Activated CD8-positive, alpha-beta T cell treated with anti-CD3 and anti-CD28 coated beads for 36 hours (primary cell): ENCODE measurements around the gene PON2. TPM values are rescaled to one million over a fixed set of nuclear protein-coding genes. Genes with fewer than 3 reads are reported as not detected.

Experiments used
- ATAC-seq: fragments of 200-7000 bp; cut with Tn5 transposase; one replicate; pipeline ENCODE4 v1.10.0; 2021; ENCODE audit warnings: mild to moderate bottlenecking, moderate library complexity
- CTCF ChIA-PET: fragments of 350-600 bp; sonication (Branson Sonifier 250); formaldehyde crosslinking; loops from one replicate; lab custom pipeline; 2021; ENCODE audit warnings: antibody characterized with exemption; lab: Charles Lee
- POLR2A ChIA-PET: fragments of 350-600 bp; sonication (Branson Sonifier 250); formaldehyde crosslinking; loops from one replicate; lab custom pipeline; 2021; ENCODE audit warnings: antibody characterized with exemption; lab: Charles Lee
- DNase-seq: peaks from one replicate; pipeline ENCODE4 v3.0.0-alpha.2; 2020
- H3K27ac Mint-ChIP-seq: one replicate; pipeline ENCODE4 v1.8.0; 2021; ENCODE audit warnings: mild to moderate bottlenecking, mixed read lengths
- H3K27me3 Mint-ChIP-seq: one replicate; pipeline ENCODE4 v1.8.0; 2021; ENCODE audit warnings: mixed read lengths
- H3K36me3 Mint-ChIP-seq: one replicate; pipeline ENCODE4 v1.8.0; 2021; ENCODE audit warnings: low read depth, mixed read lengths
- H3K4me1 Mint-ChIP-seq: one replicate; pipeline ENCODE4 v1.8.0; 2021; ENCODE audit warnings: low read depth, mixed read lengths
- H3K4me3 Mint-ChIP-seq: one replicate; pipeline ENCODE4 v1.8.0; 2021; ENCODE audit warnings: mild to moderate bottlenecking, moderate library complexity, mixed read lengths
- H3K9me3 Mint-ChIP-seq: one replicate; pipeline ENCODE4 v1.8.0; 2021; ENCODE audit warnings: mixed read lengths
- intact Hi-C: fragments of 100-400 bp; cut with micrococcal nuclease; formaldehyde crosslinking; loops from one replicate; pipeline ENCODE4 v1.10.0; 2022
- total RNA-seq, 2 experiments: library from RNA; stranded (reverse); gene quantifications; one replicate each; pipeline ENCODE4 v1.2.3, GENCODE V29; 2021
- TF ChIP-seq, protein P1 (sequence below): fragments of 200-600 bp; IDR thresholded peaks from one replicate; pipeline ENCODE4 v1.8.0; 2022; ENCODE audit warnings: antibody characterized with exemption, mild to moderate bottlenecking

The PON2 gene
- total RNA-seq, 2 experiments from 2014 or later = 3.5 to 3.7 TPM

DNA sequence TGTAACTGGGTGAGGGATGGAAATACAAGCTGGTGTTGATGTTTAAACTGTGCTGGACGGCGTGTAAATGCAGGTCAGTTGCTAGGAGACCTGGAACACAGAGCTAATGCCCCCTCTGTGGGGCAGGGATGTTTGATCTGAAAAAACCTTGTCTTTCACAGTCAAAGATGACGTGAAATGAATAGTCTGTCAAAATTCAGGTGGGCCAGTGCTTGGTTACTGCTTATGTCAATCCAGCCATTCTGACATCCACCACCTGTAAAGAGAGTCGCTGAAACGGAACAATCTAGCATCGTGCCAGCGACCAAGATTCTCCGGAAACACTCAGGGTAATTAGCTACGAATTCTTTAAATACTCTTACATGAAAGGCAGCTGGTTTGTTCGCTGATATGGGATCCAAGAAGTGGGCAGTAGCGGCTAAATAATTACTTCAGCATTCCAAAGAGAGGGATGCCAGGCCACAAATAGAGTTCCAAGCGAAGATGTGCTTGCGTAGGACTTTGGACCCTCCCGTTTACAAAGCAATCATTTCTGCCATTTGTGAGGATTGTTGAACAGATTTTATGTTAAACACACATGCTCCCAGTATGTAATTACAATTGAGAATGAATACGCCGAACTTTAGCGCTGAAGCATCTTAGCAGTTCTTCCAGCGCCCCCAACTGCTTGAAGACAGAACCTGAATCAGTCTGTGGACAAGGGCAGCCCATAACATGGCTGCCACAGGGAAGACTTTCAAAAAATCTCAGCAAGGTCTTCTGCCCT lies 43.6 kb upstream of the PON2 start:
- Mint-ChIP-seq H3K4me3 (no peak overlapping the region), H3K4me1 (no peaks in the 10 kb centered on the region), H3K36me3 (no peaks in the 10 kb centered on the region), H3K27ac (no peak overlapping the region), H3K9me3 (no peaks in the 10 kb centered on the region), H3K27me3 (peaks cover 6% of the 10 kb centered on the region)
- POLR2A ChIA-PET = interaction anchor here (0.7 kb wide), 1 partner anchor 141 kb away, joined by 3 read pairs; no protein-coding TSS in a partner anchor
- peak; percentile 14 for DNase-seq
- intact Hi-C loops = loop anchor here (10.0 kb wide), 1 partner anchor 1024 kb away; no protein-coding TSS in a partner anchor
- CTCF ChIA-PET = interaction anchor here (1.2 to 4.9 kb wide), 6 partner anchors 11 to 1029 kb away, joined by 3 to 36 read pairs (median 14); partner anchors contain the start of gene PON3
- TF ChIP-seq, protein P1, sequence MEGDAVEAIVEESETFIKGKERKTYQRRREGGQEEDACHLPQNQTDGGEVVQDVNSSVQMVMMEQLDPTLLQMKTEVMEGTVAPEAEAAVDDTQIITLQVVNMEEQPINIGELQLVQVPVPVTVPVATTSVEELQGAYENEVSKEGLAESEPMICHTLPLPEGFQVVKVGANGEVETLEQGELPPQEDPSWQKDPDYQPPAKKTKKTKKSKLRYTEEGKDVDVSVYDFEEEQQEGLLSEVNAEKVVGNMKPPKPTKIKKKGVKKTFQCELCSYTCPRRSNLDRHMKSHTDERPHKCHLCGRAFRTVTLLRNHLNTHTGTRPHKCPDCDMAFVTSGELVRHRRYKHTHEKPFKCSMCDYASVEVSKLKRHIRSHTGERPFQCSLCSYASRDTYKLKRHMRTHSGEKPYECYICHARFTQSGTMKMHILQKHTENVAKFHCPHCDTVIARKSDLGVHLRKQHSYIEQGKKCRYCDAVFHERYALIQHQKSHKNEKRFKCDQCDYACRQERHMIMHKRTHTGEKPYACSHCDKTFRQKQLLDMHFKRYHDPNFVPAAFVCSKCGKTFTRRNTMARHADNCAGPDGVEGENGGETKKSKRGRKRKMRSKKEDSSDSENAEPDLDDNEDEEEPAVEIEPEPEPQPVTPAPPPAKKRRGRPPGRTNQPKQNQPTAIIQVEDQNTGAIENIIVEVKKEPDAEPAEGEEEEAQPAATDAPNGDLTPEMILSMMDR = no peak
- no peak for ATAC-seq

DNA sequence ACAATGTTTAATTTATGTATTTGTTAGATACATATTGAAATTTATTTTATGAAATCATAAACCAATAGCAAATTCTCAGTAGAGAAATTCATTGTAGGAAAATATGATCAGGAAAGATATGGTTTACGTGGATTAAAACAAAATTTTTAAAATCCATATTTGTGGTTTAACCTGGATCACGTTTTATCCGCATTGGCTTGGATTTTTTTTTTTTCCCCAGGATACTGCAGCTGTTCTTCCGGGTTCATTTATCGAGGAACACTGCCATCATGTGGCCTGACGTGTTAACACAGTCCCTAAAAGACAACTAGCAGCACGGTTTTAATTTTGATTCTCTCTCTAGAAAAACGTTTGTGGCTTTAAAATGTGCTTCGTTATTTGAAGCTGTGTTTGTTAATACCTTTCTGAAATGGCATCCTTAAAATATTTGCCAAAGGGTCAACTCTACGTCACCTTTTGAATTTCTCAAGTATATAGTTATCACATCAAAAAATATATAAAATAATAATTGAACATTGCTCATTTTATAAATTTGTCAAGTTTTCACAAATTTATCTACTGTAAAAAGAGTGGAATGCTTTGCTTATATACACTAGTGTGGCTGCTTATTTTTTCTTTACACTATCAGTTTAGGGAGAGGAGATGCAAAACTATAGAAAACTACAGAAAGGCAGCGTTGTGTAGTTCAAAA lies 42.2 kb upstream of the PON2 start:
- peak; percentile 76 for DNase-seq

DNA sequence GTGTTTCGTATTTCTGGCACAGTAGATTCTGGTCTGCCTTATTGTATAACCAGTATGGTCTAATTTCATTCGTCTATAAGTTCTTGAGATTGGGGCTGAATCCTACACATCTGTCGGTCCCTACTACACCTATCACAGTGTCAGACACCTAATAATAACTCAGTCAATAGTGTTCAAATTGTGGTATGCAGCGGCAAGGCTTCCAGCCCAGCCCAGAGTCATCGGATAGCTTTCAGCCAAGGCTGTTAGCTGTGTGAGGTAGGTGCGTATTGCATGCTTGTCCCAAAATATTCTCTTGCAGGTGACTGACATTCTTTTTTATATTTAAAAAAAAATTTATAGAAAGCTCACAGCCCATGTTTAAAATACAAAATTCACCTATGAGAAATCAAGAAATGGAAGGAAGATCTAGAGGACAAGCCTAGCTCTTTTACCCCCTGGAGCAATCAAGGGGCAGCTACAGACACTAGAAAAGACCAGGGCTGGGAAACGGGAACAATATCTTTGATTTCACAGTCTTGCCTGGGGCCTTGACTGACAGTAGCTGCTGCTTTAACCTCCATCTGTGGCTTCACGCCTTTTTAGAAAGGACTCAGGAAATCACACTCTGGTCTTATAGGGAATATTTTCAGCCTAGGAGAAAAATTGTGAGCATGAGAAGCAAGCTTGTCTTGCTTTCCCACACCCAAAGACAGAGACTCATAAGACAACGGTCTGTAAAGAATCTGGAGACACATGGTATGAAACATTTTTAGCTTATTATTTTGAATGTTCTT lies 41.4 kb upstream of the PON2 start:
- DNase-seq (no peak), ATAC-seq (no peak)
- peaks cover 6% of the 10 kb centered on the region for H3K27me3 Mint-ChIP-seq
- ChIA-PET CTCF (interaction anchor here (0.6 to 4.9 kb wide), 42 partner anchors 9 to 1040 kb away, joined by 3 to 36 read pairs (median 3); partner anchors contain the start of genes ASB4, PON2, PON3 and SGCE), POLR2A (interaction anchor here (0.9 kb wide), 2 partner anchors 10 to 86 kb away, joined by 3 read pairs; no protein-coding TSS in a partner anchor)
- no peak overlapping the region for H3K4me3 Mint-ChIP-seq
- TF ChIP-seq, protein P1 = no peak
- H3K36me3 Mint-ChIP-seq = no peaks in the 10 kb centered on the region
- H3K4me1 Mint-ChIP-seq = no peaks in the 10 kb centered on the region
- no peak overlapping the region for H3K27ac Mint-ChIP-seq
- intact Hi-C loops = loop anchor here (10.0 kb wide), 1 partner anchor 1021 kb away; no protein-coding TSS in a partner anchor
- no peaks in the 10 kb centered on the region for H3K9me3 Mint-ChIP-seq

More for the DNA sequence above, 42.2 kb upstream of the PON2 start:
- ChIA-PET POLR2A (interaction anchor here (0.6 to 0.9 kb wide), 2 partner anchors 87 to 1010 kb away, joined by 3 to 4 read pairs; no protein-coding TSS in a partner anchor), CTCF (interaction anchor here (0.7 to 4.9 kb wide), 38 partner anchors 9 to 1041 kb away, joined by 3 to 36 read pairs (median 3); partner anchors contain the start of genes ASB4, PON2, PON3 and SGCE)
- peak; percentile 64 for ATAC-seq
- no peaks in the 10 kb centered on the region for H3K4me1 Mint-ChIP-seq
- intact Hi-C loops = loop anchor here (10.0 kb wide), 1 partner anchor 1022 kb away; no protein-coding TSS in a partner anchor
- no peaks in the 10 kb centered on the region for H3K9me3 Mint-ChIP-seq
- H3K27me3 Mint-ChIP-seq = peaks cover 6% of the 10 kb centered on the region
- no peak overlapping the region for H3K4me3 Mint-ChIP-seq
- no peaks in the 10 kb centered on the region for H3K36me3 Mint-ChIP-seq
- no peak overlapping the region for H3K27ac Mint-ChIP-seq
- TF ChIP-seq, protein P1 = peak; percentile 94

DNA sequence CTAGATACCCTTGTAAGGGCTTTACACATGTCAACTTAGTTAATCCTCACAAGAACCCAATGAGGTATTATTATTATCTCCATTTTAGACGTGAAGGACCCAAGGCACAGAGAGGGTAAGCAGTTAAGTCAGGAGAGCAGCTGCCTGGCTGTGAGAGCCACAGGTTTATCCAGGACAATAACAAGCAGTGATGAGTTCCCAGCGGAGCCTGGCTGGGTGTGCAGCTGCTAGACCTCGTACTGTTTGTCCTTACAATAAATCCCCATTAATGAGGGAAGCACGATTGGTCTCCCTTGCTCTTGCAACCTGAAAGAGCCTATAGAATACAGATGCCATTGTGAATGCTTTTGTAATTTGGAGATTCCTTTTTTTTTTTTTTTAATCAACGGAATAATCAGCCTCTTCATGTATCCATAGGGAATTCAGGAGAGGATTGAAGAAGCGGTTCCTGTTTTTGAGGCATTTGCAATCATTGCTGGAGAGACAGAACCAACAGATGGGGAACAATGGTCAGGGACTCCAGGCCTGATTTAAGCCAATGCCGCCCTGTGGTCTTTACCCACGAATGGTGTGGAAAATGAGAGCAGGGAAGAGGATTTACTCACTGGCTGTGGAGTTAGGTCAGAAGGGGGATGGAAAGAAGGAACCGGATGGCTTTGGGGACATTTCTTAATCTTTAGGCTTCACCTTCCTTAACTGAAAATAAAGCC lies 38.6 kb upstream of the PON2 start:
- POLR2A ChIA-PET = interaction anchor here (0.6 kb wide), 1 partner anchor 224 kb away, joined by 4 read pairs; no protein-coding TSS in a partner anchor

More for the DNA sequence above, 38.6 kb upstream of the PON2 start:
- Mint-ChIP-seq H3K4me1 (peaks cover 13% of the 10 kb centered on the region), H3K4me3 (no peak overlapping the region), H3K9me3 (no peaks in the 10 kb centered on the region), H3K27ac (no peak overlapping the region), H3K36me3 (no peaks in the 10 kb centered on the region), H3K27me3 (peaks cover 6% of the 10 kb centered on the region)
- no peak for DNase-seq
- CTCF ChIA-PET = interaction anchor here (1.2 to 4.9 kb wide), 3 partner anchors 9 to 1024 kb away, joined by 3 to 34 read pairs (median 3); no protein-coding TSS in a partner anchor
- no peak for ATAC-seq
- intact Hi-C loops = loop anchor here (10.0 kb wide), 1 partner anchor 1019 kb away; no protein-coding TSS in a partner anchor
- TF ChIP-seq, protein P1 = no peak
